Measurements from ENCODE around the gene PEX16.

PEX16 gene

DNA sequence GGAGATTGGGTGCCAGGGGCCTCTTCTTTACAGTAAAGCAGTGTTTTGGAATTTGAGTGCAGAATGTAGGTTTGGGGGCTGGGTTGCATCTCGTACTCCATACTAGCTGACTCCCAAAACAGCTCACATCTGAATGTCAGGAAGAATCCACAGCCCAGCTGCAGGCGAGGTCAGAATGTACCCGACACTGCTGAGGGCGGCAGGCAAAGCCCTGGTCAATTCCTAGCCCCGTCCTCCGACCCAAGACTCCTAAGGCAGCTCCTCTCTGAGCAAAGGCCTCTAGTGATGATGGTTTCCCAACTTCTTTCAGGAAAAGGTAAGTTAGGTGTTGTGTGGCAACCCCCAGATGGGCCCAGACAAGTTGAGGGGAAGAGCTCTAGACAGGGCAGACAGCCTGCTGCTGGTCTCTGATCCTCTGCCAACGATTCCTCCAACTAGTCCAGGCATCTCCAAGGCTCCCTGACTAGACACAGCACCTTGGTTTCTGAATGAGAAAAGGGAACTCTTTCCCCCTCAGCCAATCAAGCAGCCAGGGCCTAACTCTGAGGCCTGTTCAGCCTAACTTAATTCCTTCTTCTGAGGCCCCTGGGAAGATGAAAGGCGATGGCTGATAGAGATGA is 13.4 kb upstream of the PEX16 start:
- no peak for DNase-seq (ENCODE audit: low read depth, low spot score)

GRCh38 chr11:45930031-45930794 is 12.5 kb upstream of the PEX16 start:
- no peak for DNase-seq (ENCODE audit: low read depth, low spot score)

DNA sequence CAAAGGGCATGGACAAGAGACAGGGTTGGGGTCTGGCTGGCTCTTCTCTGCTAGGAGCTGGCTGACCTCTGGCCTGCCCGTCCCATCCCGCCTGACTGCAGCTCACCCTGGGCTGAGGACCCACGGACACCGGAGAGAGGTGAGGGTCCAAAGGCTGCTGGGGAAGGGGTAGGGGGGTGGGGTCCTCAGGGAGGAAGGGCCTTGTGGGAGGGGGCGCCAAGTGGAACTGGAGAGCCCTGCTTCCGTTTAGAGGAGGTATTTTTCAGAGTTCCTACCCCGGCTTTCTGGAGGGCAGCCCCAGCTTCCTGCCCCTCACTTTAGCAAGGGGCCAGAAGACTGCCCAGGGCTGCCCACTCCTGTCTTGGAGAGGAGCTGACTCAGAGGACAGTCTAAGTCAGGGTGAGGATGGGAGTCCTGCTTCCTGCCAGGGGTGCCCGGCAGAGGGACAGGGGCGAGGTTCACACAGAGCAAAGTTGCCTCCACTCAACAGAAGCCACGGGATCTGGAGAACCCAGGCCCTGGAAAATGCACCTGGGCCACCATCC is 11.9 kb upstream of the PEX16 start:
- DNase-seq (ENCODE audit: low read depth, low spot score) = no peak

- DNase-seq (ENCODE audit: low read depth, low spot score) = no peak
Measured at GRCh38 chr11:45928535-45929215, 11.0 kb upstream of the PEX16 start.

DNA sequence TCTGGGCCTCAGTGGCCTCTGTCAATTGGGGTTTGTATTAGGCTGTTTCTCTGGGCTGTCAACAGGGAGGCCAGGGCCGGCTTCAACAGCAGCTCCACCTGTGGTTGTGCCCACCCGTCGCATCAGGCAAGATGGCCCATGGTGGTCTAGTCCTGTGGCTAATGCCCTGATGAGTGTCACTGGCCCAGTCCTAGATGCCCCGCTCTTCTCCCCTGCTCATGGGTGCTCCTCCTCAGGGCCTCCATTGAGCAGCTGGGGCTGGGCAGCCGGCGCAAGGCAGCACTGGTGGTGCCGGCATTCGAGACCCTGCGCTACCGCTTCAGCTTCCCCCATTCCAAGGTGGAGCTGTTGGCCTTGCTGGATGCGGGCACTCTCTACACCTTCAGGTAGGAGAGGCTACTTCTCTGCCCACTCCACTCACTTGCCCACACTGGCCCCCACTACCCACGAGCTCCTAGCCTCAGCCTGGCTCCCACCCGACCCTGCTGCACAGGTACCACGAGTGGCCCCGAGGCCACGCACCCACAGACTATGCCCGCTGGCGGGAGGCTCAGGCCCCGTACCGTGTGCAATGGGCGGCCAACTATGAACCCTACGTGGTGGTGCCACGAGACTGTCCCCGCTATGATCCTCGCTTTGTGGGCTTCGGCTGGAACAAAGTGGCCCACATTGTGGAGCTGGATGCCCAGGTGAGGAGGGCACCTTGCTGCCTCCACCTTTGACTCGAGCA is 10.2 kb upstream of the PEX16 start:
- DNase-seq (ENCODE audit: low read depth, low spot score) = no peak

- DNase-seq (ENCODE audit: low read depth, low spot score) = no peak
Measured at GRCh38 chr11:45927332-45927683, 9.6 kb upstream of the PEX16 start.

DNA sequence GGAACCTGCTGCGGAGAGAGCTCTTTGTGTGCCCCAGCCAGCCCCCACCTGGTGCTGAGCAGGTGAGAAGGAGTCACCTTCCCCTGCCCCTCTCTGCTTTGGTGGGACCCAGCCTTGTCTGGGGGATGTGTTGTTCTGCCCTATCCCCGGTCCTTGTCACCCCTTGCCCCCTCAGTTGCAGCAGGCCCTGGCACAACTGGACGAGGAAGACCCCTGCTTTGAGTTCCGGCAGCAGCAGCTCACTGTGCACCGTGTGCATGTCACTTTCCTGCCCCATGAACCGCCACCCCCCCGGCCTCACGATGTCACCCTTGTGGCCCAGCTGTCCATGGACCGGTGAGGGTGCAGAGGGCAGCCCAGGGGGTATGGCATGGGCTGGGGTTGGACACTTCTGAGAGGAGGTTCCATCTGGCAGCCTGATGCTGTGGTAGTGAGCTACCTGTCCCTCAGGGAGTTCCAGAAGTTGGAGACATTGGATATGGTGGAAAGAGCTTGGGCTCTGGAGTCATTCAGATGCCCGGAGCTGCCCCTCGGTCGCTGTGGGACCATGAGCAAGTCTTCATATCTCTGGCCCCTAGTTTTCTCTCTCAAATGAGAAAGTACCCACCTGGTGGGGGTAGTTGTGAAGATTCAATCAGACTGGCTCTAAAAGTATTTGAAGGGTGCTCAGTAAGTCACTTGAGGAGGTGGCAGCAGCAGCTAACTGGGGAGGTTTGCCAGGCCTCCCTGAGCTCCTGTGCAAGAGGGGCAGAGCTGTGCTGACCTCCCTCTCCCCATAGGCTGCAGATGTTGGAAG is 9.1 kb upstream of the PEX16 start:
- no peak for DNase-seq (ENCODE audit: low read depth, low spot score)

DNA sequence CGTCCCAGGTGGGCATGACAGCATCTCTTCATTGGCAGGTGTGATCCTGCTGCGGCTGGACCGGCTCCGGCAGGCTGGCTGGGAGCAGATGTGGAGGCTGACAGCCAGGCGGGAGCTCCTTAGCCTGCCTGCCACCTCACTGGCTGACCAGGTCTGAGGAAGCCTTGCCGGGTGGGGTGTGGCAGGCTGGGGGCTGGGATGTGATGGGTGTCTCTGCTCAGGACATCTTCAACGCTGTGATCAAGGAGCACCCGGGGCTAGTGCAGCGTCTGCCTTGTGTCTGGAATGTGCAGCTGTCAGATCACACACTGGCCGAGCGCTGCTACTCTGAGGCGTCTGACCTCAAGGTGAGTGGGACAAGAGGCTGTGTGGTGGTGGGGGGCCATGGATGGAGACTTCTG is 8.3 kb upstream of the PEX16 start:
- DNase-seq (ENCODE audit: low read depth, low spot score) = no peak

GRCh38 chr11:45925550-45925949 is 7.9 kb upstream of the PEX16 start:
- no peak for DNase-seq (ENCODE audit: low read depth, low spot score)

GRCh38 chr11:45924927-45925326 is 7.2 kb upstream of the PEX16 start:
- no peak for DNase-seq (ENCODE audit: low read depth, low spot score)

DNA sequence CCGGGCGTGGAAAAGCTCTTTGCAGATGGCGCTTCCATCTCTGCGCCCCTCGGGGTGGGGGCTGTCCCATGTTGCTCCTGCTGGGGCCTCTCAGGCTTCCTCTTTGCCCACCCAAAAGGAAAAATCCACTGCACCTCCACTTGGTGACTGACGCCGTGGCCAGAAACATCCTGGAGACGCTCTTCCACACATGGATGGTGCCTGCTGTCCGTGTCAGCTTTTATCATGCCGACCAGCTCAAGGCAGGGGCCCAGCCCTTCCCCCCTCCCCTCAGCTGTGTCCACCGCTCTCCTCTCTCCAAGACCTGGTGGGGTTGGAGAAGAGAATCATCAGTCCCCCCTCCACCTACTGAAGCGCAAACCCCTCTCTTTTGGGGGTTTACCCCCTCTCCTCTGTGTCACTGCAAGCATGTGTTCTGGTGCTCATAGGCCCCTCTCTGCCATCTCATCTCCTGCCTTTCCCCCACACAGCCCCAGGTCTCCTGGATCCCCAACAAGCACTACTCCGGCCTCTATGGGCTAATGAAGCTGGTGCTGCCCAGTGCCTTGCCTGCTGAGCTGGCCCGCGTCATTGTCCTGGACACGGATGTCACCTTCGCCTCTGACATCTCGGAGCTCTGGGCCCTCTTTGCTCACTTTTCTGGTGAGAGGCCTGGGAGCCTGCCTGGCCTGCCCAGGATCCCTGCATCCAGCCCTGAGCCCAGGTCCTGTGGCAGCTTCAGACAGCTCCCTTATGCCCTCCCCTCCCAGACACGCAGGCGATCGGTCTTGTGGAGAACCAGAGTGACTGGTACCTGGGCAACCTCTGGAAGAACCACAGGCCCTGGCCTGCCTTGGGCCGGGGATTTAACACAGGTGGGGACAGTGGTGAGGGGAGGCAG is 6.6 kb upstream of the PEX16 start:
- DNase-seq (ENCODE audit: low read depth, low spot score) = no peak

- no peak for DNase-seq (ENCODE audit: low read depth, low spot score)
Measured at GRCh38 chr11:45922425-45923082, 4.9 kb upstream of the PEX16 start, which contains the start of gene LARGE2. Gene LARGE2 (plus strand): TSS chr11:45922656. CDS start chr11:45922883, 227 bp downstream.

GRCh38 chr11:45921561-45922424 is 4.1 kb upstream of the PEX16 start:
- no peak for DNase-seq (ENCODE audit: low read depth, low spot score)

DNA sequence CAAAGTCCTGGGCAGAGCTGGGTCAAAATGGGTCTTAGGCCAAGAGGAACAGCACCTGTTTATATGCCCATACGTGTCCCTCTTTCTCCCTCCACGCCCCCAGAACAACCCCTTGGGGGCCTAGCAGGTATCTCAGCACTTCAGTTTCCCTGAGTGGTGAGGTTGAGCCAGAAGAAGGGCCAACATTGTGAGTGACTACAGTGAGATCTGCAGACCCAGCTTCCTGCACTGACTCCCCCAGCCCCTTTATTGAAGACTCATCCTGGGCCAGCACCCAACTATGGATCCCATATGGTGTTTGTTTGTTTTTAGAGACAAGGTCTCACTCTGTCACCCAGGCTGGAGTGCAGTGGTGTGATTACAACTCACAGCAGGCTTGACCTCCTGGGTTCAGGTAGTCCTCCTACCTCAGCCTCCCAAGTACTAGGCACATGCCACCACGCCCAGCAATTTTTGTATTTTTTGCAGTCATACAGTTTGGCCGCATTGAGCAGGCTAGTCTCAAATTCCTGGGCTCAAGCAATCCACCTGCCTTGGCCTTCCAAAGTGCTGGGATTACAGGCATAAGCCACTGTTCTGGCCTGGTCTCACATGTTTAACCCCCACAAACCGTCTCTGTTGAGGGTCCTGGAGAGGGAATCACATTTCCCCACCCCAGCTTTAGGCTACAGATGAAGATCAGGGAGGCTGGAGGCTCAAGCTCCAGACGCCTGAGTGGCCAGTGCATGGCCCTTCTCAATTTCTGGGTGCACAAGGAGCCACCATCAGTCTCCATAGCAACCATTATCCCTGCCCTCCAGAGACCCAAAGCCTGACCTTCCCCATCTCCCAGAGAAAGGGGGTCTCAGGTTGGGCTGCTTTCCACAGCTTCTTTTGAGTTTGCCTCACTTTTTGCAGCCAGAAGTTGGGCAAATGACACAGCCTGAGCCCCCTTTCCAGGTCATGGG is 3.1 kb upstream of the PEX16 start:
- DNase-seq (ENCODE audit: low read depth, low spot score) = no peak

- no peak for DNase-seq (ENCODE audit: low read depth, low spot score)
Measured at GRCh38 chr11:45919806-45920530, 2.3 kb upstream of the PEX16 start.

DNA sequence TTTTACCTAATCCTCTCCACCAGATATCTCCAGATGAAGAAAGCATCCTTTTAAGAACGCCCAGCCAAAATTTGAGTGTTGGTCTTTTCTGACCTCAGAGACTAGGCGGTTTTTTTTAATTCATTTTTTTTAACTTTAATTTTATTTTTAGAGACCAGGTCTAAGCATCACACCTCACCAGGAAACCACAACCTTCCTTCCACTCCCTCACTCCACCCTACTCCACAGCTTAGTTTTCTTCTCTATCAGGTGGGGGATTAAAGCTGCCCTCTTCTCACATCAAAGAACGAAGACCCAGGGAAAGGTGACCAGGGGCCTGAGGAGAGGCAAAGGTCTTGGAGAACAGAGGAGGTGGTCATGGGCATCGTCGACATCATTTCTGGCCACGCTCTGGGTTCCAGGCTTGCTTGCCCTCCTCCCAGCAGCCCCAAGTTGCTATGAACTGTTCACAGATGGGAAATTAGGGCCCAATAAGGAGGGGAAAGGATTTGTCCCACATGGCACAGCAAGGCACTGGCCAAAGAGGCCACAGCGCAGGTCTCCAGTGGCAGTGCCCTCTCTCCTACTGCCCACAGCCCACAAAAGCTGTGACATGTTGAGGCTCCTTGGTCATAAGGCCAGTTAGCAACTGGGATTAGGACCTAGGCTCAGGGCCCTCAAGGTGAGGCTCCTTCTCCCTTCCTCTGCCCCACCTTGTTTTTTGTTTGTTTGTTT is 1.4 kb upstream of the PEX16 start:
- DNase-seq (ENCODE audit: low read depth, low spot score) = no peak
